Uterus (tissue), 2 donors: ENCODE data around the gene CPPED1.

ENCODE experiments used
- CTCF ChIP-seq, 4 experiments: fragments of 200-600 bp in 2 of 4; fragments of 450-650 bp in 2 of 4; sonication (generic) in 2 of 4; IDR thresholded peaks; one replicate each; pipeline ENCODE4 v1.5.1; 2016 to 2019; ENCODE audit warnings: antibody characterized with exemption in 4 of 4, mild to moderate bottlenecking in 2 of 4, moderate library complexity in 1 of 4
- POLR2A ChIP-seq, 2 donors: fragments of 450-650 bp; IDR thresholded peaks; one replicate each; pipeline ENCODE4 v1.6.1; 2016; ENCODE audit warnings: antibody characterized with exemption in 2 of 2, mild to moderate bottlenecking in 1 of 2, moderate library complexity in 1 of 2

GRCh38 chr16:12646490-12647274 is 157.0 kb downstream of the CPPED1 start:
- TF ChIP-seq POLR2A (IDR thresholded peaks at IDR 0.05) = no peak
- no peak for TF ChIP-seq CTCF (IDR thresholded peaks at IDR 0.05)
